Keratinocyte (primary cell): ENCODE data around the gene RASEF. TPM values are rescaled to one million over a fixed set of nuclear protein-coding genes. Genes with fewer than 3 reads are reported as not detected.

Source experiments
- DNase-seq: peaks from one replicate; pipeline ENCODE4 v3.0.0-alpha.2; 2011; ENCODE audit warnings: low read depth, missing footprints, low spot score
- FAIRE-seq: peaks from 2 replicates; lab custom pipeline; 2011; peaks lifted over from hg19 to GRCh38; lab: Jason Lieb, UNC
- H2AFZ ChIP-seq: 2 replicates; pipeline ENCODE4 v1.6.0; 2012; ENCODE audit warnings: low read length, control low read depth, inconsistent platforms; ENCODE audit not compliant: control insufficient read depth
- H3K27ac ChIP-seq: 2 replicates; pipeline ENCODE4 v1.5.1; 2011; ENCODE audit warnings: low read length; ENCODE audit not compliant: control insufficient read depth, insufficient read depth
- H3K27me3 ChIP-seq: 3 replicates; pipeline ENCODE4 v1.6.0; 2011; ENCODE audit warnings: low read length; ENCODE audit not compliant: control insufficient read depth, insufficient read depth; ENCODE audit errors: extremely low read depth
- H3K36me3 ChIP-seq, 2 experiments: 2 replicates in 1 of 2; 3 replicates in 1 of 2; pipeline ENCODE4 v1.5.1; 2011; ENCODE audit warnings: low read length in 2 of 2, mild to moderate bottlenecking in 1 of 2; ENCODE audit not compliant: control insufficient read depth in 2 of 2, insufficient read depth in 2 of 2; ENCODE audit errors: extremely low read depth in 1 of 2
- H3K4me1 ChIP-seq: 3 replicates; pipeline ENCODE4 v1.5.1; 2011; ENCODE audit warnings: low read length; ENCODE audit not compliant: control insufficient read depth, insufficient read depth; ENCODE audit errors: extremely low read depth
- H3K4me2 ChIP-seq: 3 replicates; pipeline ENCODE4 v1.6.0; 2011; ENCODE audit warnings: low read depth, low read length; ENCODE audit not compliant: control insufficient read depth, insufficient read depth; ENCODE audit errors: extremely low read depth
- H3K4me3 ChIP-seq, 3 experiments: fragments of 200-600 bp in 1 of 3; sonication (generic) in 1 of 3; 2 replicates in 2 of 3; 3 replicates in 1 of 3; pipeline ENCODE4 v1.5.1; 2011 to 2016; ENCODE audit warnings: low read length in 3 of 3, mild to moderate bottlenecking in 3 of 3, control low read depth in 2 of 3, inconsistent platforms in 1 of 3, low read depth in 1 of 3, mixed read lengths in 1 of 3, mixed run types in 1 of 3, moderate library complexity in 1 of 3; ENCODE audit not compliant: control insufficient read depth in 2 of 3, insufficient read depth in 2 of 3; ENCODE audit errors: extremely low read depth in 1 of 3
- H3K79me2 ChIP-seq: 2 replicates; pipeline ENCODE4 v1.6.0; 2012; ENCODE audit warnings: low read length; ENCODE audit not compliant: control insufficient read depth, insufficient read depth
- H3K9ac ChIP-seq: 3 replicates; pipeline ENCODE4 v1.6.0; 2011; ENCODE audit warnings: low read length; ENCODE audit not compliant: control insufficient read depth, insufficient read depth; ENCODE audit errors: extremely low read depth
- H3K9me1 ChIP-seq: 3 replicates; pipeline ENCODE4 v1.6.0; 2011; ENCODE audit warnings: low read length; ENCODE audit not compliant: control insufficient read depth, insufficient read depth; ENCODE audit errors: extremely low read depth
- H3K9me3 ChIP-seq: 2 replicates; pipeline ENCODE4 v1.5.1; 2012; ENCODE audit warnings: low read depth, low read length; ENCODE audit not compliant: control insufficient read depth
- H4K20me1 ChIP-seq: 3 replicates; pipeline ENCODE4 v1.6.0; 2011; ENCODE audit warnings: low read length; ENCODE audit not compliant: control insufficient read depth, insufficient read depth; ENCODE audit errors: extremely low read depth
- CTCF ChIP-seq, 3 experiments: IDR thresholded peaks in 1 of 3; conservative IDR thresholded peaks in 1 of 3; optimal IDR thresholded peaks in 1 of 3; 2 replicates in 2 of 3; 3 replicates in 1 of 3; pipeline versions ENCODE3 to v1.5.1; 2011; ENCODE audit warnings: low read length in 3 of 3, mild to moderate bottlenecking in 3 of 3, moderate library complexity in 2 of 3, control low read depth in 1 of 3, inconsistent platforms in 1 of 3; ENCODE audit not compliant: insufficient read depth in 2 of 3; ENCODE audit errors: extremely low read depth in 1 of 3
- EZH2 ChIP-seq: IDR thresholded peaks from one replicate; pipeline ENCODE4 v1.6.1; 2012; ENCODE audit warnings: inconsistent platforms, mild to moderate bottlenecking, low read length, moderate library complexity
- dilution Hi-C: fragments of 300-500 bp; cut with MboI; formaldehyde crosslinking; loops from one replicate; pipeline ENCODE4 v1.7.0; 2020; ENCODE audit warnings: low sequenced_read_pairs; ENCODE audit not compliant: extremely low pct_ligation_motif_present
- polyA plus RNA-seq, 5 experiments: library from polyadenylated mRNA; depleted of rRNA in 3 of 5; stranded (reverse) in 3 of 5; stranded (forward) in 1 of 5; unstranded in 1 of 5; fragments of >200 nt; gene quantifications; 1 replicate in 1 of 5; 2 replicates in 3 of 5; 3 replicates in 1 of 5; pipeline versions ENCODE4 v1.2.1 to v1.2.3, GENCODE V29; 2011 to 2012; ENCODE audit warnings: missing spikeins in 2 of 5, low read depth in 1 of 5, low replicate concordance in 1 of 5

The RASEF gene
- polyA plus RNA-seq, 1 donor (not counting 4 experiments of a cell fraction or from before 2014, with no cell fraction given) = 0.28 TPM

- FAIRE-seq (no peak), DNase-seq (no peak)
- Histone ChIP-seq H3K9ac (no peak overlapping the region), H3K9me3 (no peaks in the 10 kb centered on the region), H3K36me3 (no peaks in the 10 kb centered on the region), H3K4me1 (peaks cover 39% of the 10 kb centered on the region), H3K4me2 (no peak overlapping the region), H2AFZ (no peak overlapping the region), H3K27ac (no peak overlapping the region), H3K79me2 (no peaks in the 10 kb centered on the region), H3K27me3 (no peaks in the 10 kb centered on the region), H3K4me3 (no peak overlapping the region), H3K9me1 (no peaks in the 10 kb centered on the region), H4K20me1 (no peaks in the 10 kb centered on the region)
- dilution Hi-C loops = no loop called here
- TF ChIP-seq CTCF (optimal IDR thresholded peaks at IDR 0.05 in 1 of 3, IDR thresholded peaks at IDR 0.05 in 1 of 3, conservative IDR thresholded peaks at IDR 0.05 in 1 of 3; ENCODE audit: extremely low read depth in 1 of 3, insufficient read depth in 2 of 3, low read length in 3 of 3) (no peak), EZH2 (no peak)
Measured at GRCh38 chr9:83030391-83031107, 32.4 kb downstream of the RASEF start.

GRCh38 chr9:83029531-83030137 lies 33.3 kb downstream of the RASEF start:
- H3K36me3 ChIP-seq = no peaks in the 10 kb centered on the region
- H3K9ac ChIP-seq = no peak overlapping the region
- no peak overlapping the region for H3K4me2 ChIP-seq
- peaks cover 39% of the 10 kb centered on the region for H3K4me1 ChIP-seq
- H3K27me3 ChIP-seq = no peaks in the 10 kb centered on the region
- H3K79me2 ChIP-seq = no peaks in the 10 kb centered on the region
- H3K4me3 ChIP-seq = no peak overlapping the region
- no peaks in the 10 kb centered on the region for H3K9me3 ChIP-seq
- DNase-seq (peak; percentile 48), FAIRE-seq (no peak)
- peak overlapping the region; percentile 52 for H3K27ac ChIP-seq
- no peaks in the 10 kb centered on the region for H3K9me1 ChIP-seq
- TF ChIP-seq CTCF (optimal IDR thresholded peaks at IDR 0.05 in 1 of 3, IDR thresholded peaks at IDR 0.05 in 1 of 3, conservative IDR thresholded peaks at IDR 0.05 in 1 of 3; ENCODE audit: extremely low read depth in 1 of 3, insufficient read depth in 2 of 3, low read length in 3 of 3) (no peak), EZH2 (no peak)
- H4K20me1 ChIP-seq = no peaks in the 10 kb centered on the region
- no peak overlapping the region for H2AFZ ChIP-seq
- dilution Hi-C loops = no loop called here
